G401 (cell line): ENCODE results near the gene KAT5. TPM values are rescaled to one million over a fixed set of nuclear protein-coding genes. Genes with fewer than 3 reads are reported as not detected.
"Not testable (repeated sequence)": the region's sequence is repeated elsewhere in the genome, so short reads cannot be mapped to it uniquely, and the experiment has no call there.

ENCODE experiments used
- DNase-seq: peaks from one replicate; pipeline ENCODE4 v3.0.0-alpha.2; 2015; ENCODE audit warnings: low spot score
- in situ Hi-C: cut with HindIII; loops from 2 replicates; pipeline ENCODE4 v1.10.0; 2016; ENCODE audit warnings: low sequenced_read_pairs, mixed read lengths
- total RNA-seq: library from RNA; depleted of rRNA; stranded (reverse); fragments of >200 nt; shearing (Covaris generic); gene quantifications from 2 replicates; pipeline ENCODE4 v1.2.3, GENCODE V29; 2014

KAT5 gene
- total RNA-seq, 1 experiment from 2014 or later = 71.4 TPM

DNA sequence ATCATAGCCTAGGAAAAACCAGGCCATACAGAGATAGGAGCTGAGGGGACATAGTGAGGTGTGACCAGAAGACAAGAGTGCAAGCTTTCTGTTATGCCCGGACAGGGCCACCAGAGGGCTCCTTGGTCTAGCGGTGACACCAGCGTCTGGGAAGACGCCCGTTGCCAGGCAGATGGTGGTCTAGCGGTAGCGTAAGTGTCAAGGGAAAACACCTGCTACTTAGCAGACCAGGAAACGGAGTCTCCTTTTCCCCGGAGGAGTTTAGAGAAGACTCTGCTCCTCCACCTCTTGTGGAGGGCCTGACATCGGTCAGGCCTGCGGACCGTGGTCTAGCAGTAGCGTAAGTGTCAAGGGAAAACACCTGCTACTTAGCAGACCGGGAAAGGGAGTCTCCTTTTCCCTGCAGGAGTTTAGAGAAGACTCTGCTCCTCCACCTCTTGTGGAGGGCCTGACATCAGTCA is 5.7 kb upstream of the KAT5 start:
- DNase-seq = peak; percentile 80
- in situ Hi-C loops = not testable (repeated sequence)

DNA sequence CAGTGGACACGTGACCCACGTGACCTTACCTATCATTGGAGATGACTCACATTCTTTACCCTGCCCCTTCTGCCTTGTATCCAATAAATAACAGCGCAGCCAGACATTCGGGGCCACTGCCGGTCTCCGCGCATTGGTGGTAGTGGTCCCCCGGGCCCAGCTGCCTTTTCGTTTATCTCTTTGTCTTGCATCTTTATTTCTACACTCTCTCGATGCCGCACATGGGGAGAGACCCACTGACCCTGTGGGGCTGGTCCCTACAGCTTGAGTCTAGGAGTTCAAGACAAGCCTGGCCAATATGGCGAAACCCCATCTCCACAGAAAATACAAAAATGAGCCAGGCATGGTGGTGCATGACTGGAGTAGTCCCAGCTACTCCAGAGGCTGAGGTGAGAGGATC is 5.0 kb upstream of the KAT5 start:
- in situ Hi-C loops, DNase-seq: not testable (repeated sequence)

DNA sequence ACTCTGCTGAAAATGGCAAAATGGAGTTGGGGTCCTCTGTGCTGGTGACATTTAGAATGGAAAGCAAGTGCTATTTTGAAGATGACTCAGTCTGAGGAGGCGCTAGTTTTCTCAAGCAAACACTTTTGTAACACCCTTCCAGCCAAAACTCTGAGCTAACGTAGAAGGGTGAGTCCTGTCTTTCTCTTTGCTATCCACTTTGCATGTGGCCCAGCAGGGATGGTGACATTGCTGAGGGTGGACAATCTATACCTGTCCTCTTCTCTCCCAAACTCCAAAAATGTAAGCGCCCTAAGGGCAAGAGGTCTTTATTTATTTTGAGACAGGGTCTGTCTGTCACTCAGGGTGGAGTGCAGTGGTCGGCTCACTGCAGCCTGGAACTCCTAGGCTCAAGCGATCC is 3.6 kb upstream of the KAT5 start:
- DNase-seq = no peak
- in situ Hi-C loops = no loop called here

DNA sequence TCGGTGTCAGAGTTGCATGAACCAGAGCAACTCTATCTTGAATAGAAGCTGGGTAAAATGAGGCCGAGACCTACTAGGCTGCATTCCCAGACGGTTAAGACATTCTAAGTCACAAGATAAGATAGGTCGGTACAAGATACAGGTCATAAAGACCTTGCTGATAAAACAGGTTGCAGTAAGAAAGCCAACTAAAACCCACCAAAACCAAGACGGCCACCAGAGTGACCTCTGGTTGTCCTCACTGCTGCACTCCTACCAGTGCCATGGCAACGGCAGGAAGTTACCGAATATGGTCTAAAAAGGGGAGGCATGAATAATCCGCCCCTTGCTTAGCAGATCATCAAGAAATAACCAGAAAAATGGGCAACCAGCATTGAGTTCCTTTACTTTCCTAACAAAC is 2.4 kb upstream of the KAT5 start:
- no peak for DNase-seq
- in situ Hi-C loops = no loop called here

DNA sequence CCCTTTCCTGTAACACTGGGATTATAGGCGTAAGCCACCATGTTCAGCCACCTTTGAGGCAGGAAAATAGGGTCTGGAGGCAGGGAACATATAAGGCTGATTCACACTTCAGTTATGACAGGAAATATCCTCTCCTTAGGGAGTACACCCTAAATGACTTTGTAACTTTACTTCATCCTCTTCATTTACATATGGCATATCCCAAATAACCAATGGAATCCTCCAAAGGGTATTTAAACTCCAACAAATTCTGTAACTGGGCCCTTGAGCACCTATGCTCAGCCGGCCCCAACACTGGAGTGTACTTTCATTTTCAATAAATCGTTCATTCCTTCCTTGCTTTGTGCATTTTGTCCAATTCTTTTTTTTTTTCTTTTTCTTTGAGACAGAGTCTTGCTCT is 1.6 kb upstream of the KAT5 start:
- in situ Hi-C loops = no loop called here
- DNase-seq = no peak

DNA sequence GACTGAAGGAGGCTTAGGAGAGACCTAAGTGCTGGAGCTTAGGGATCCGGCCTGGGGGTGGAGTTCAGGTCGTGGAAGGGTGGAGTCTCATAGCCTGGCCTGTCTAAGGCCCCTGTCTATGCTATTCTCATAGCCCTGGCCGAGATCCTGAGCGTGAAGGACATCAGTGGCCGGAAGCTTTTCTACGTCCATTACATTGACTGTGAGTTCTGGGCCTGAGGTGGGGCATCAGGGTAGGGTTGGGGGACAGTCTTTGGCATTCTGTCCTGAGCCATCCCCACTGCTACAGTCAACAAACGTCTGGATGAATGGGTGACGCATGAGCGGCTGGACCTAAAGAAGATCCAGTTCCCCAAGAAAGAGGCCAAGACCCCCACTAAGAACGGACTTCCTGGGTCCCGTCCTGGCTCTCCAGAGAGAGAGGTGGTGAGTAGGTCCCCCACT is 603 bp downstream of the KAT5 start:
- in situ Hi-C loops = no loop called here
- DNase-seq = no peak

DNA sequence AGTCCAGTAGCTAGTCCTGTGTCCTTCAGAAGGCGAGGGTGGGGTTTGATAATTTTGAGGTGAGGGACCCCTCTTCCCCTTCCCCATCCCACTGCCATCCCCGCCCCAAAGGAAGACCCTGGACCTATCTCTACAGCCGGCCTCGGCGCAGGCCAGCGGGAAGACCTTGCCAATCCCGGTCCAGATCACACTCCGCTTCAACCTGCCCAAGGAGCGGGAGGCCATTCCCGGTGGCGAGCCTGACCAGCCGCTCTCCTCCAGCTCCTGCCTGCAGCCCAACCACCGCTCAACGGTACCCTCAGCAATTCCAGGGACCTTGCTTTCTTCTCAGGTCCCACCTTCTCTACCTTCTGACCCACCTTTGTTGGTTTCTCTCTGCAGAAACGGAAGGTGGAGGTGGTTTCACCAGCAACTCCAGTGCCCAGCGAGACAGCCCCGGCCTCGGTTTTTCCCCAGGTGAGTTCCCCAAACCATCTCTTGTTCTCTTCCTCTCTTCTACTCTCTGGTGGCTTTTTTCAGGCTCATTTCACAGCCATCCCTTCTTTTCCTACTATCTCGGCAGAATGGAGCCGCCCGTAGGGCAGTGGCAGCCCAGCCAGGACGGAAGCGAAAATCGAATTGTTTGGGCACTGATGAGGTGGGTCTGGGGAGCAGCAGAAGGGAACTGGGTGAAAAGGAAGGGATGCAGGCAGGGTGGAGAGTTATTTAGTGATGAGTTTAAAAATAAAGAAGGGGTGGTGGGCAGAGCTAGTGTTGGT is 1.3 kb downstream of the KAT5 start:
- DNase-seq = no peak
- in situ Hi-C loops = no loop called here

DNA sequence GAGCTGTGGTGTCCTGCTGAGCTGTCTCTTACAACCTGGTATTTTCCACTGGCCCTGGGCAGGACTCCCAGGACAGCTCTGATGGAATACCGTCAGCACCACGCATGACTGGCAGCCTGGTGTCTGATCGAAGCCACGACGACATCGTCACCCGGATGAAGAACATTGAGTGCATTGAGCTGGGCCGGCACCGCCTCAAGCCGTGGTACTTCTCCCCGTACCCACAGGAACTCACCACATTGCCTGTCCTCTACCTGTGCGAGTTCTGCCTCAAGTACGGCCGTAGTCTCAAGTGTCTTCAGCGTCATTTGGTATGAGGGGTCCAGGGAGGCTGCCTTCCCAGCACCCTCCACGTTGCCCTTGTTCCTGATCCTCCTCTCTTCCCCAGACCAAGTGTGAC is 2.4 kb downstream of the KAT5 start:
- in situ Hi-C loops = no loop called here
- no peak for DNase-seq

DNA sequence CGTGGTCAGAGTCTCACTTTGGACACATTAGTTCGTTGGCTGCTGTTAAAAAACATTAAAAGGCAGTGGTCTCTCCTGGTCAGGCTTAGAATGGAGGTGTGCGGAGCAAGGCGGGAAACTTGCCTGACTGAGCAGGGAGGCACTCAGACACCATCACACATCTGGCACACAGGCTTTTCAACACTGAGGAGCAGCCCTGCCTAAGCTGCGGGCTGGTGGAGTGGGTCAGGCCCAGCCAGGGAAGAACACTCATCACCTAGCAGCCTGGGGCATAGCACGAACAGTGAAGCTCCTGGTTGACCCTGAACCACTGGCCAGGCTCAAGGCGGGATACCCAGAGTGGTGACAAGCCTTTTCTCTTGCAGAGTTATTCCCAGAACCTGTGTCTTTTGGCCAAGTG is 4.2 kb downstream of the KAT5 start:
- no peak for DNase-seq
- in situ Hi-C loops = no loop called here

DNA sequence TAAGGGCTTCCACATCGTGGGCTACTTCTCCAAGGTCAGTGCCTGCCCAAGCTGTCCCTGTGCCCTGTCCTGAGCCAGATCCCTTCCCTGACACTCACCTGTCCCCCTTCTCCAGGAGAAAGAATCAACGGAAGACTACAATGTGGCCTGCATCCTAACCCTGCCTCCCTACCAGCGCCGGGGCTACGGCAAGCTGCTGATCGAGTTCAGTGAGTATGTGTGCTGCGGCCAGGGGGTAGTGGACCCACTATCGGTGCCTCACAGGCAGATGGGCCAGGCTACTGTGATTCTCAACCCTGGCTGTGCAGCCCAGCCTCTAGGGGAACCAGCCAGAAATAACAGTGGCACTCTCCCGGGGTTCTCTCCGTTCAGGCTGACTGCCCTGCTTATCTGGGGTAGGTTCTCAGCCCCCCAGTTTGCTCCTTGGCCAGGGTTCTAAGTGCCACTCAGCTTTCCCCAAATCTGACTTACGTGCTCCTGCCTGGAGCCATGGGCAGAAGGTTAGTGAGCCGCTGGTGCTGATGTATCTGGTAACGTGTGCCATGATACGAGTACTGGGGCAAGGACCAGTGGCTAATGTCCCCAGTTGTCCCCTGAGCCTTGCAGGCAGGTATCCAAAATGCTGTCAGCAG is 4.8 kb downstream of the KAT5 start:
- in situ Hi-C loops = no loop called here
- DNase-seq = no peak

DNA sequence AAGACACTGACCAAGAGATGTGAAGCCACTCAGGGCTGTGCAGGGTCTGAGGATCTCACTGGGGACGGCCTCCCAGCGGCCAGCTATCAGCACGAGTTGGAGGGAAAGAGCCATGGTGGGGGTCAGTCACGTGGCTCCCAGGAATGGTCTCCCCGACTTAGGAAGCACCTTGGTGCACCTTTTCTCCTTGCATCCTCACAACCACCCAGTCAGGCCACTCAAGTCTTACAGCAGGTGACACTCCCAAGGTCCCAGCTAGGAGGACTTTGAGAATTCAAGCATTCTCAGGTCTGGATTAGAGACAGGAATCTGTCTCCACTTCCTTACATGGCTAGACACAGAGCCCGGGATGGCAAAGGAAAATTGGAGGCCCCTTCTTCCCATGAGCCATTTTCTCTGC is 5.9 kb downstream of the KAT5 start:
- in situ Hi-C loops = no loop called here
- DNase-seq = no peak

DNA sequence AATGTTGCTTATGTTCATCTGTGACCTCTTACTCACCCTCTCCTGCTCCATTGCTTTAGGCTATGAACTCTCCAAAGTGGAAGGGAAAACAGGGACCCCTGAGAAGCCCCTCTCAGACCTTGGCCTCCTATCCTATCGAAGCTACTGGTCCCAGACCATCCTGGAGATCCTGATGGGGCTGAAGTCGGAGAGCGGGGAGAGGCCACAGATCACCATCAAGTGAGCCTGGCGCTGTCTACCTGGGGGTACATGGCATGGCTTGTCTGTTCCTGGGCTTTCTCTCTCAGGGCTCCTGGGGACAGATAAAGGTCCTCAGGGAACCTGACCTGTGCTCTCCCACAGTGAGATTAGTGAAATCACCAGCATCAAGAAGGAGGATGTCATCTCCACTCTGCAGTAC is 6.5 kb downstream of the KAT5 start:
- DNase-seq = no peak
- in situ Hi-C loops = no loop called here

DNA sequence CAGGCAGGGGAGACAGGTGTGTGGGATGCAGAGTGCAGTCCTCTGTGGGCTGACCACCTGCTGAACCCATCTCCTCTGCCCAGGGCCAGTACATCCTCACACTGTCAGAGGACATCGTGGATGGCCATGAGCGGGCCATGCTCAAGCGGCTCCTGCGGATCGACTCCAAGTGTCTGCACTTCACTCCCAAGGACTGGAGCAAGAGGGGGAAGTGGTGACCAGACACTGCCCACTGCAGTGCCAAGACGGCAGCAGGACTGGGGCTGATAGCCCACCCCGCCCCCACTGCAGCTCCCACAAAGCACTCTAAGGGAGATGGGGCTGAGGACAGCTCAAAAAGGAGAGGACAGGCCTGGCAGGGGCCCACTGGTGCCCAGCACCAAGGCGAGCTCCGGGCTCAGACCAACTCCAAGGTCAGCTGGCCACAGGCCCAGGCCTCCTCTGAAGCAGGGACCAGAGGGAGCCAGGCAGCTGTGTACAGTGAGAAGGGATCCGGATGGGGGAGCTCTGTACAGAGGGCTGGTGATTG is 7.0 kb downstream of the KAT5 start:
- in situ Hi-C loops = no loop called here
- DNase-seq = no peak

DNA sequence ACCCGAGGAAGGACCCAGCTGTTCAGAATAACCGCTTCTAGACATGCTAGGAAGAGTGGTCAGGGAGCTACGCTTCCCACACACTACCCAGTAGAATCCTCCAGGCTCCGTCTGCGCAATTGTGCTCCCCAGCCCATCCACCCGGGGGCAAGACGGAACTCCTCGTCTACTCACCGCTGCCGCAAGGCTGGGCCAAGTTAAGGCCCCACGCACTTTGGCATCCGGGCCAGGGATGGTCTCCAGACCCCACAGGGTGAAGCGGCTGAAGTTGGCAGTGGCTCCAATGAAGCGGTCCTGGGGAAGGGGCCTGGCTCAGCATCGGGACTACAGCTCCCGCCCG is 7.8 kb downstream of the KAT5 start:
- no peak for DNase-seq
- in situ Hi-C loops = no loop called here

DNA sequence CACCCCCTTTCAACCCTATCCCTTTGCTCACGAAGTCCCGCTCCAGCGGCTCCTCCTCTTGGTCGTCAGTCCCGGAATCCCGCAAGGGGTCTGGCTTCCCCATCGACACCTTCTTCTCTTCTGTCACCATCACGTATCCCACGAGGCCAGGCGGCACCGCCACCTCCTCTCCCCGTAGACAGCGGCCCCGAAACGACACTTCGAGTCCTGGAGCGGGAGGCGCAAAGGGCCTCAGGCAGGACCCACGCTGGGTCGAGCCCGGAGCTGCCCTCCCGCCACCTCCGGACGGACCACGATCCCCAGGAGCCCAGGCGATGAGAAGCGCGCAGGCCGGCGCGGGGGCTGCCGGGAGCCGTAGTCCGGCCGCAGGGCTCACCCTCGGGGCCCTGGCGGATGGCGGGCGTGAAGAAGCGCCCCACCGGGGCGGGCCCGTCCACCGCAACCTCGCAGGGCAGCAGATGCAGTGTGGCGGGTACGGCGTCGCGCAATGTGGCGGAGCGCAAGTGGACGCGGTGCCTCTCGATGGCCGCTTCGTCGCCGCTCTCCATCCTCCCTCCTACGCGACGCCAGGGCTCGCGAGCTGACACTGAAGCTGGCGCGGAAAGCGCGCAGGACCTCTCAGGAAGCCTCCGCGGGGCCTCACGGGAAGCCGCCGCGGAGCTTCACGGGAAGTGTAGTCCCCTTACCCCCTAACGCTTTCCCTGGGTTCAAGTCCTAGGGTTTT is 8.3 kb downstream of the KAT5 start, which contains the start of gene RNASEH2C:
Gene RNASEH2C (minus strand): TSS at position 588 of the 724 bp plus-strand sequence. CDS start 40 bp downstream, at position 548.
- DNase-seq = peak; percentile 92
- in situ Hi-C loops = no loop called here

DNA sequence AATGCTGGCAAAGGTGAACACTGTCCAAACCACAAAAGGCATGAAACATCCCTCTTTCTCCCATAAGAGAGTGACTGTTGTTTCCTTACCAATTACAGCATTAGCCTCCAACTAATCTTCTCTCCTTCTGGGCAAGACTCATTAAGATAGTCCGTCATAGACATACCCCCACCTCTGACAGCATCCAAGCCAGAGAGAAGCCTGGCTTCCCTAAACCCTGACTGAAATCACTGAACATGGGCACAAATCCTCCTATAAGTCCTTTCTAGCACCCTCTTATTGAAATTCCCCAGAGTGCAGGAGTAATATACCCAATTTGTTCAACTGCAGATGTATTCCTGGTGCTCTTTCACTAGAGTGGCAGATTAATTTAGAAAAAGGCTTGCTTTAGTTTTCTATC is 10.2 kb downstream of the KAT5 start:
- DNase-seq = no peak
- in situ Hi-C loops = no loop called here

DNA sequence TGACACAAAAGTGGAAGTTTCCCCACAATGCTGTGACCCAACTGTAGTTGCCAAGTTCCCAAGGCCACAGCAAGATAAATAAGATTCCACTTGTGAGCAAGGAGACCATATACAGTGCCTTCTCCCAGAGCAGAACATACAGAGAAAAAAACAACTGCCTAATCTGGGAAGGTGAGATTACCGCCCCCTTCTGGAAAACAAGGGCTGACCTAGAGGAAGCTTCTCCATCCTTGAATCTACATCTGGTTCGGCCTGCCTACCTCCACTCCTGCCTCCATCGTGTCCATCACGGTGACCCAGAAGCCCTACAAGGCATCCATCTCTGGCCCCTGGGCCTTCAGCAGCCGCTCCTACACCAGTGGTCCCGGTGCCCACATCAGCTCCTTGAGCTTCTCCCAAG is 14.6 kb downstream of the KAT5 start:
- no peak for DNase-seq
- in situ Hi-C loops = no loop called here

DNA sequence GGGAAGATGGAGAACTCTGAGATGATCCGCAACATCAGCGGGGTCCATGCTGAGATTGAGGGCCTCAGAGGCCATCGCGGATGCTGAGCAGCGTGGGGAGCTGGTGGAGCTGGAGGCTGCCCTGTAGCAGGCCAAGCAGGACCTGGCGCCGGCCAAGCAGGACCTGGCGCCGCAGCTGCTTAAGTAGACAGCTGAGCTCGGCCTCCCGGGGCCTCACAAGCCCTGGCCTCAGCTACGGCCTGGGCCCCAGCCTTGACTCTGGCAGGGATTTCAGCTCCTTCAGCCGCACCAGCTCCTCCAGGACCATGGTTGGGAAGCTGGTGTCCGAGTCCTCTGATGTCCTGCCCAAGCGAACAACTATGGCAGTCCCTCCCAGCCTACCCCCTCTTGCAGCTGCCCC is 15.8 kb downstream of the KAT5 start:
- DNase-seq = no peak
- in situ Hi-C loops = no loop called here

DNA sequence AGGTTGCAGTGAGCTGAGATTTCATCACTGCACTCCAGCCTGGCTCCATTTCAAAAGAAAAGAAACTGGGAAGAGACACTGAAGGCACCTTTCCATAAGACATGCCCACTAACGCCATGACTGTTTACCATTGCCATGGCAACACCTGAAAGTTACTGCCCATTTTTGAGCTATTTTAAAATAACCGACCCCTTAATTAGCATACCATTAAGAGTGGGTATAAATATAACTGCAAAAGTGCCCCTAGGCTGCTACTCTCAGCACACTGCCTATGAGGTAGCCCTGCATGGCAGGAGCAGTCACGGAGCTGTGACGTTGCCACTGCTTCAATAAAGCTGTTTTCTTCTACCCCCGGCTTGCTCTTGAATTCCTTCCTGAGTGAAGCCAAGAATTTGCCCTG is 18.4 kb downstream of the KAT5 start:
- no peak for DNase-seq
- in situ Hi-C loops = no loop called here

DNA sequence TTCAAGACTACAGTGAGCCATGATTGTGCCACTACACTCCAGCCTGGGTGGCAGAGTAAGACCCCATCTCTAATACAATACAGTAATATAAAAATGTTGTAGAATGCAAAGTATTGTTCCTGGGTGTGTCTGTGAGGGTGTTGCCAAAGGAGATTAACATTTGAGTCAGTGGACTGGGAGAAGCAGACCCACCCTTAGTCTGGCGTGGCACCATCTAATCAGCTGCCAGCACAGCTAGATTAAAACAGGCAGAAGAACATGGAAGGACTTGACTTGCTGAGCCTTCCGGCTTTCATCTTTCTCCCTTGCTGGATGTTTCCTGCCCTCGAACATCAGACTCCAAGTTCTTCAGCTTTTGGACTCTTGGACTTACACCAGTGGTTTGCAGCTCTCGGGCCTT is 23.1 kb downstream of the KAT5 start:
- DNase-seq, in situ Hi-C loops: not testable (repeated sequence)
